GM19351 (cell line): ENCODE data around the gene KRTAP19-8.

Experiments used
- ATAC-seq: cut with Tn5 transposase; IDR thresholded peaks from one replicate; pipeline ENCODE4 v1.9.1; 2021; ENCODE audit warnings: mild to moderate bottlenecking, moderate library complexity; ENCODE audit not compliant: unreplicated experiment

The KRTAP19-8 gene

GRCh38 chr21:31038376-31038775 lies at the start of gene KRTAP19-8:
TSS of gene KRTAP19-8 (minus strand) at chr21:31038476. CDS start at chr21:31038443, 33 bp downstream.
- no peak for ATAC-seq

- ATAC-seq, result no peak
Observed at GRCh38 chr21:31087639-31088473, 49.6 kb upstream of the KRTAP19-8 start.

- ATAC-seq, result no peak
Observed at GRCh38 chr21:31084689-31085088, 46.4 kb upstream of the KRTAP19-8 start.

GRCh38 chr21:31078796-31079195 lies 40.5 kb upstream of the KRTAP19-8 start:
- ATAC-seq, result peak; percentile 80

DNA sequence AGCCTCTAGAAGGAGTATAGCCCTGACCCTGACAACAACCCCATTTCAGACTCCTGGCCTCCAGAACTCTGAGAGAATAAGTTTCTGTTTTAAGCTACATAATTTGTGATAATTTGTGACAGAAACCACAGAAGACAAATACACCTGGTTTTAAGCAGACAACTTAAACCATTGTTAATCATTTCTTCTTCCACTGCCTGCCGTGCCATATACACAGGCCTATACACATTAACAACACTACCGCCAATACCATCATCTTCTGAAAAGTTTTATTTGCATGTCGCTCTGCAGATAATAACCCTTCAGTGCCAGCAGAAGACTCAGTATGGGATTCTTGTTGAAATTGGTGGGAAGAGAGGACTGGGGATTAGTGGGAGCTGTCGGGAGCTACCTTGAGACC lies 39.9 kb upstream of the KRTAP19-8 start:
- peak; percentile 12 for ATAC-seq

DNA sequence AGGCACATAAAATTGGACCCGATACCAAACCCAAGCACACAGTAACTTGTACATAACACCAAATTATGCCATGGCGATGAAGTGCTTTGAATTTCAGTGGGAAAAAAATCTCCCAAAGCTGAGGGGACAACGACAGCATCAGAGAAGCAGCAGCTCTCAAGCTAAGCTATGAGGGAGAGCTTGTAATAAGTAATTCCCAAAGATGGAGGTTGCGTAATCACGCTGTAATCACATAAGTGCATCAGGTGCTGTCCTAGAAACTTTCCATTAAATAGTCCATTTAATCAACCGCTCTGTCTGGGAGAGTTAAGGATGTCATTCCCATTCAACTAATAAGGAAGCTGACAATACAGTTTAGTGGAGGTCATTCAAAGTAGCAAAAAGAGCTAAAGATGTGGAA lies 37.6 kb upstream of the KRTAP19-8 start:
- no peak for ATAC-seq

GRCh38 chr21:31072533-31072932 lies 34.3 kb upstream of the KRTAP19-8 start:
- no peak for ATAC-seq

- ATAC-seq, result peak; percentile 85
Observed at GRCh38 chr21:31064803-31065202, 26.5 kb upstream of the KRTAP19-8 start.

- no peak for ATAC-seq
Observed at GRCh38 chr21:31052489-31053142, 14.3 kb upstream of the KRTAP19-8 start.

DNA sequence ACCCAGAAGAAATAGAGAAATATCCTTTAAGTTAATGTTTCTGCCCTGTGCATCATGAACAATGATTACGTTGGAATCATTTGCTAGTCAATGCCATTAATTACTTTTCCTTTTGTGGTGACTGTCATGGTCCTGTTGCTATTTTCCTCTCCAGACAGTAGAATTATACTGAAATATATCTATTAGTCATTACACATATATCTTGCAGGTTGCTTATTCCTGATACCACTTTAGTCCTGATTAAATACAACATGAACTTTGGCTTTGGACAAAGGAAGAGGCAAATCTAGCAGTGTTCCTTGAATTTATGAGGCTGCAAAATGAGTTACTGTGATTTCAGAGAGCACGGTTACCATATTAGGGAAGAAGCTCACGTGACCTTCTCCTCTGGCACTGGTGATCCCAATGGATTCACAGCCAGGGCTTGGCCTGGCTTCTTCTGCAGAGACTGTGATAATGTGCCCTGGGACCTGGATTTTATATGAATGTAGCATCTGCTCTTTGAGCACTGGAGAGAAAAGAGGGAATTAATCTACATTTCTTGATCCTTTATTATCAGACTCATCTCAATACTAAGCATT lies 12.4 kb upstream of the KRTAP19-8 start:
- no peak for ATAC-seq

DNA sequence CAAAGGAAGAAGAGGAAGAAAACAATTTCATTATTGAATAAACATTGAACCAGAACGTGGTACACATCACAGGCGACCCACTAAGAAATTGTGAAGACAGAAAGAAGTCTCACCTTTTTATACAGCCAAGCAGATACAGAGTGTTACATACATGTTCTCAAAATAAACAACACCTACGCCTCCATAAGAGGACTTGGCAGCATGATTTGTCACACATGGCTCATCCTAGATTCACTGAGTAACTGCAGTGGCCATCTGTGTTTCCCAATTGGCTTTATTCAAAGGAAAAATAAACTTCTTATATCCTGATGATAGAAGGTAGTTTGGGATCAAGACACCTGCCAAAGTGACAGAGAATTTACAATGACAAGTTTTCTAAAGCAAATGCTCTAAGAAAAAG lies 7.6 kb upstream of the KRTAP19-8 start:
- no peak for ATAC-seq

- no peak for ATAC-seq
Observed at GRCh38 chr21:31043471-31043870, 5.2 kb upstream of the KRTAP19-8 start.

- ATAC-seq, result peak; percentile 41
Observed at GRCh38 chr21:31042080-31042464, 3.8 kb upstream of the KRTAP19-8 start.

GRCh38 chr21:31041295-31042079 lies 3.2 kb upstream of the KRTAP19-8 start:
- peak; percentile 62 for ATAC-seq

DNA sequence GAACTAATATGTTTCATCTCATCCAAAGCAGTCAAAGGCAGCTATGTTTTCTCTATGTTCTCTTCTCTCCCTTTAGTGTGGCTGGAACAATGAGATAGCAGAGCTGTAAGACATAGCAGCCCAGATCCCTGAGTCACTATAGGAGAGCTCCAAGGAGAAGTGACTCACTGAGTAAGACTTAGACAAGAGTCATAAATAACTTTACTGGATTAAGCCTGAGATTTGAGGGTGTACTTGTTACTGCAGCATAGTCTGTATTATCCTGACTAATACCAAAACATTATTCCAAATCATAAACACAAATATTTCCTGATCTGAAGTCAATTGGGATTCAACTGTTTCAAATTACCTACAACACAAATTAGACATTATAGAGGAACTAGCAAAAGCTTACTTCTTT lies 3.9 kb downstream of the KRTAP19-8 start:
- ATAC-seq, result no peak

- peak; percentile 86 for ATAC-seq
Observed at GRCh38 chr21:31030367-31031106, 7.7 kb downstream of the KRTAP19-8 start.

DNA sequence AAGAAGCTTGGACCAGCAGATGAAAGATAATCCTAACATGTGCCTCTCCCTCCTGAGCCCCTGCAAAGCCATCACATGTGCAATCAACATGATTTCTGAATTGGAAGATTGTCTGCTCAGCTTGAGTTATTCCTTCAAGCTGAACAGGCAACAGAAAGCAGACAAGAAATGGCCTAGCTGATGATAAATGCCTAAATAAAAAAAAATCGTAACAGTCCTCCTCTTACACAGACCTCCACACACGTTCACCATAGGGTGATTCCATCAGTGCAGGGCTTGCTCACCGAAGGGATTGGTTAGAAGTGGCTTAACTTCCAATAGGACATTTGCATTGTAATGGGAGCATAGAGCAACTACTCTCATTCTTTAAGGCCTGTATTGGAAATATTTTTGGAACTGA lies 14.6 kb downstream of the KRTAP19-8 start:
- no peak for ATAC-seq

DNA sequence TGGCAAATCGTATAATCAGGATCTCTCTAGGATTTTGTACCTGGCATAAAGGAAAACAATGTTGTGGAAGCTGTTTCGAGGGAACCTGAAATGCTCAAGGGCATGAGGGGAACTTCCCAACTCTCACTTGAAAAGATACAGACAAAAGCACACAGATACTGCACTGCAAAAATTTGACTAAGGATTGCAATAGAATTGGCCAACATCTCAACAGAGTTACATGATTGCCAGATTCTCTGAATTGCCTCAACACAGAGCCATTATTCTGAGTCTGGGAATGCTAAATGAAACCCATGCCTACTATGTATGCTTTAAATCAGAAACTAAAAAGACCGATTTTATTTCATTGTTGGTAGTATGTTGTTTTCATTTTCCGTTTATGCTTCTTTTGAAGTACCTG lies 16.0 kb downstream of the KRTAP19-8 start:
- ATAC-seq, result no peak

DNA sequence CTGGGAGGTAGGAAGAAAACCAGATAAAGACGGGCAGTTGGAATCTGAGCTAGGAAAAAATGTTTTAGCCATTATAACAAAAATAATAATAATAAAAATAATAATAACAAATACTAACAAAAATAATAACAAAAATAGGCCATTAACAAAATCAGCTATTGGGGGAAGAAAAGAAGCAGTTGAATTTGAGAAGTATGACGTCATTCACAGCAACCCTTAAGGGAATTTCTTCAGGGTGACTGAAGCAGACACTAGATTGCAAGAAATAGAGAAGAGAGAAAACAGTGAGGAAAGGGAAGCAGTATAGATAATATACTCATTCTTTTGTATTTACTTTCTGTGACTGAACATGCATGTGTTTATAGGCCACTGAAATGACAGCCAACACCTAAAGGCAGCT lies 20.0 kb downstream of the KRTAP19-8 start:
- no peak for ATAC-seq

- no peak for ATAC-seq
Observed at GRCh38 chr21:31014891-31015290, 23.4 kb downstream of the KRTAP19-8 start.
